NK-92 (cell line): ENCODE data around the gene MMP12.
"Not testable (repeated sequence)": the region's sequence is repeated elsewhere in the genome, so short reads cannot be mapped to it uniquely, and the experiment has no call there.

ENCODE experiments used
- DNase-seq: peaks from one replicate; lab custom pipeline; 2025; ENCODE audit not compliant: unreplicated experiment; lab: John Stamatoyannopoulos, UW

Gene MMP12

DNA sequence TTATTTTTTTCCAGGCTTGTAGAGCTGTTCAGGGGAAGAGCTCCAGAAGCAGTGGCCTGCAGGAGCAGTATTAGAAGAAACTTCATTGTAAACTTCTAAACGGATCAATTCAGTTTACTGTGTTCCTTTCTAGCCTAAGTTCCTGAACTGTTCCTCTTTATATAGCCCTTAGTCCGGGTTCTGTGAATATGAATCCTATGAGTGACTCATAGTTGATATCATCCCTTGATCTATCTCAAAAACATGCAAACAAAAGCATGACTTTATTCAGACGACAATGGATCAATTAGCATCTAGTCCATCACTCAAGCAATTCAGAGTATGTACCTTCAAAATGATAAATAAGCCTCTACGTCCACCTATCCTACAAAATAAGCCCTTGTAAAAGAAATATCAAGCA is at the start of gene MMP12:
TSS of gene MMP12 (minus strand) at position 131 of the 400 bp plus-strand sequence. CDS start at position 86, 45 bp downstream.
- no peak for DNase-seq

DNA sequence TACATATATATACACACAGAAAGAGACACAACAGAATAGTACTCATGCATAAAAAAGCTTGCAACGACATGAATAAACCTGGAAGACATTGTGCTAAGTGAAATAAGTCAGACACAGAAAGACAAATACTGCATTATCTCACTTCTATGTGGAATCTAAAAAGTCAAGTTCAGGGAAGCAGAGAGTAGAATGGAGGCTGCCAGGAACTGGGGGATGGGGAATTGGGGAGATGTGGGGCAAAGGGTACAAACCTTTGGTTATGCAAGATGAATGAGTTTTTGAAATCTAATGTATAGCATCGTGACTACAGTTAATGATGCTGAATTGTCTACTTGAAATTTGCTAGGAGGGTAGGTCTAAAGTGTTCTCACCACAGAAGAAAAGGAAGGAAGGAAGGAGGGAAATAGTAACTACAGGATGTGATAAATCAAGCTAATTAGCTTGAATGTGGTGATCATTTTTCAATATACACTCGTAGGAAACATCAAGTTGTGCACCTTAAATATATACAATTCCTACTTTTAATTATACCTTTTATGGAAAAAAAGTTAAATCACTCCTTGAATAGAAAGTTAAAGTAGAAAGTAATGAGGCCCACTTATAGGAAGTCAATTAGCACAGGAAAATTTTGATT is 46.9 kb upstream of the MMP12 start:
- DNase-seq = no peak

DNA sequence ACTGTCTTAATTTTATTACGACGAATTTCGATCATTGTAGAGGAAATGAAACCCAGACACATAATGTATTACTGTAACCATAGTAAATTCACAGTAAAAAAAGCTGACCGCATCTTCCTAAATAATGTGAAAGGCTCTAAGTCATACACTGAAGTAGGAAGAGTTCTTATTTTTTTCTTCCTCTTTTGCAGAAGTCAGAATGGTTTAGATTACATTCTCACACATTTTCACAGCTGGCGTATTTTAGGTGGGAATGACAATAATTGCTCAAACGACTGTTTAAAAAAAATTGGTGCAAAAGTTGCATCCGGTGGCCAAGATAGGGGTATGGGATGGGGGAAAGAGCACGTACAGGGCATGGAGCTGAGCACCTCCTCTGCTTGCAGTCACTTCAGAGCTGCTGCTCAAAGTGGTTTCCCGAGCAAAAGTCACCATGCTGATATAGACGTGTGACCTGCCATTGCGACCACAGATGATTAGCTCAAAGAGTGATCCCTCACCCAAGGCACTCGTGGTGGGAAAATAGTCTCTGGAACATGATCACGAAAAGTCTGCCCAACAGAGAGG is 45.4 kb upstream of the MMP12 start:
- no peak for DNase-seq

DNA sequence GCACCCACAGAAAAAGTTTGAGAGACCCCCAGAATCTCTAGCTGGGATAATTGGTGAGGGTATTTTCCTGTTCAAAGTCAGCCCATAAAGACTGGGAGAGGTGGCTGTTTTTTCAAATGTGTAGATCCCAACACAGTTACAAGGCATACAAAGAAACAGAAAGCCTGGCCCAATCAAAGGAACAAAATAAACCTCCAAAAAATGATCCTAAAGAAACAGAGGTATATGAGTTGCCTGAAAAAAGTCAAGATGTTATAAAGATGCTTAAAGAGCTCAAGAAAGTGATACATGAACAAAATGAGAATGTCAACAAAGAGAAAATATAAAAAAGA is 40.2 kb upstream of the MMP12 start:
- no peak for DNase-seq

DNA sequence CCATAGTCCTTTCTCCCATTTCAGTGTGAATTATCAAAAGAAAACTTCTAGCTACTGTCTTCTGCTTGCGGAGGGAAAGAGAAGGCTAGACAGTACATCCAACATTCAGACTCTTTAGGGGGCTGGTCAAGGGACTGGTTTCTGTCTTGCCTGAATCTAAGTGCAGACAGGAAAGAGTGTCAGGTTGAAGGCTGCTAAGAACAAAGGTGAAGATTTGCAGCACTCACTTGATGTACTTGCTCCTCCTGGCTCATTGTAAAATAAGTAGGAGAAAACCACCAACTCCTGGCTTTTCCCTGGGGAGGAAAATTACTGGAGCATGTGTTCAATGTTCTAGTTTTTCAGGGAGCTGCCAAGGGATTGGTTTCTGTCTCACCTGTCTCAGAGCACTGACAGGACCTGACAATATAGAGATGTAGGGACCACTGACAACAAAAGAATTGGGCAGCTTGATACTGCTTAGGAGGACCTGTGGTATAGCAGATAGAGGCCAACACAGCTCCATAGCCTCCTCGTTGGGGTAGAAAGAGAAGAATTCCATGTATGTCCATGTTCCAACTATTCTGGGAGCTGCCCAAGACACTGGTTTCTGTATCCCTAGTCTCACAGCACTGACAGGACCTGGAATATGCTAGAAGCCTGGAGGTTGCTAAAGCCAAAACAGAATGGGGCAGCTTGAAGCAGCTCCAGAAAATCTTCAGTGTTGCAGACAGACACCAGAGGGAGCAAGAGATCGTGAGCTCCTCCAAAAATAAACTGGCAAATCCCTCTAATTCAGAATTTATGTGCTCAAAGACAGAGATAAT is 39.7 kb upstream of the MMP12 start:
- no peak for DNase-seq

DNA sequence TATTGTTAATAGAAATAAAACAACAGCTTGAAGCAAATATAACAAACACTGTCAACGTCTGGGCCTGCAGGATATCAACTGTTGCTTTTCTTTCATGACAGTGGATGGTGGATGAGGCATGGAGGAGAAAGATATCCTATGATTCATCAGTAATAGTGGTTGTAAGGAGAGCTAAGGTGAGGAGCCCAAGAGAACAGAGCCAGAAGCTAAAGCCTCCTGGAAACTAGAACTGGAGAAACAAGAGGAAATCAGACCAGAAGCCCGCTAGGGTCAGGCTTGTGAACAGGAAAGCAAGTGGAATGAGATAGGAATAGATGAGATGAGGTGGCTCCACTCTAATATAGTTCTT is 37.7 kb upstream of the MMP12 start:
- DNase-seq = no peak

DNA sequence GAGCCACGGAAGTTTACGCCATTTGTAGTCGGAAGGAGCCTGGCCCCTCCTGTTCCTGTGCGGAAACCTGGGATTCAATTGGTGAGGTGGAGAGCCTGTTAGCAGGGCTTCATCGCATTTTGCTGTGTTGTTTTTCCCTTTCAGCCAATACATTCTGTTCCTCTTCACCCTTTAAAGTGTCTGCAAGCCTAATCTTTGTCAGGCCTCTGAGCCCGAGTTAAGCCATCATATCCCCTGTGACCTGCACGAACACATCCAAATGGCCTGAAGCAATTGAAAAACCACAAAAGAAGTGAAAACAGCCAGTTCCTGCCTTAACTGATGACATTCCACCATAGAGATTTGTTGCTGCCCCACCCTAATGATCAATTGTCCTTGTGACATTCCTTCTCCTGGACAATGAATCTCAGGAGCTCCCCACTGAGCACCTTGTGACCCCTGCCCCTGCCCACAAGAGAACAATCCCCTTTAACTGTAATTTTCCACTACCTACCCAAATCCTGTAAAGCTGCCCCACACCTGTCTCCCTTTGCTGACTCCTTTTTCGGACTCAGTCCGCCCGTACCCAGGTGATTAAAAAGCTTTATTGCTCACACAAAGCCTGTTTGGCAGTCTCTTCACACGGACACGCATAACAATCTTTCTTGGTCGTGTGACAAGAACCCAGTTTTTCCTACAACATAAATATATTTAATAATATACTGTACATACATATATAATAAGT is 37.1 kb upstream of the MMP12 start:
- no peak for DNase-seq

DNA sequence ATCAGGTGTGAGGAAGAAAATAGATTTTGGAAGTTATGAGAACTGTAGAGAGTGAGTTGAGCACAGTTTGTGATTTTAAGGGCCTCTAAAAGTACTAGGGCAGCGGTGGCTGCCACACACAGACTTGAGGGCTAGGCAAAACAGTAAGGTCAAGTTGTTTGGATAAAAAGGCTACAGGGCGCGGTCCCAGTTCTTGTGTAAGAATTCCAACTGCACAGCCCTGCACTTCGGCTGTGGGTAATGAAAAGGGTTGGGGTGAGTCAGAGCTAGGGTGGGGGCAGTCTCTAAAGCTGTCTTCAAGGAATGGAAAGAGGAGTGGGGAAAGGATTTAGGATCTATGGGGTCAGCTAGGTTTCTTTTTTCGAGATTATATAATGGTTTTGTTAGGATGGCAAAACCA is 31.1 kb upstream of the MMP12 start:
- DNase-seq = not testable (repeated sequence)

DNA sequence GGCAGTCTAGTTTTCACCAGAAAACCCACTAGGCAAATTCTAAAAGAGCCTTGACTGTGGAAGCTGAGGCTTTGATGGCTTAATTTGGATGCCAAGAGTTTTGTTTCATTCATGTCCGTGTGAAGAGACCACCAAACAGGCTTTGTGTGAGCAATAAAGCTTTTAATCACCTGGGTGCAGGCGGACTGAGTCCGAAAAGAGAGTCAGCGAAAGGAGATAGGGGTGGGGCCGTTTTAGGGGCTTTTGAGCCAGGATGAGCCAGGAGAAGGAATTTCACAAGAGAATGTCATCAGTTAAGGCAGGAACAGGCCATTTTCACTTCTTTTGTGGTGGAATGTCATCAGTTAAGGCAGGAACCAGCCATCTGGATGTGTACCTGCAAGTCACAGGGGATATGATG is 29.1 kb upstream of the MMP12 start:
- not testable (repeated sequence) for DNase-seq

DNA sequence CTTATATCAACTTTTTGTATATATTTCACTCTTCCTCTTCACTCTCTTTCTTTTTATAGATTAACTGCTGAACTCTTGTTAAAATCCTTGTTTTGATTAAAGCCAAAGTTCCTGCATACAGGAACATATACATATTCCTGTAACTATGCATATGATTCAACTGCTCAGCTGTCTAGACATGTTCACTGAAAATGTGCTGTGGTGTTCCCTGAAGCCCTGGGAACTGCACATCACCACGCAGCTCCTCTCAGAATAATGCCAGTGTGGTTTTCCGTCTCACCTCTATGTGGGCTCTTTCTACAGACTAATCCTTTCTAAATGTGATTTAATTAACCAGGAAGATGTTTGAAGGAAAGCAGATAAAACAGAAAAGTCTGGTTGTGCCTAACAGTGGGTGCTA is 25.6 kb upstream of the MMP12 start:
- DNase-seq = no peak

DNA sequence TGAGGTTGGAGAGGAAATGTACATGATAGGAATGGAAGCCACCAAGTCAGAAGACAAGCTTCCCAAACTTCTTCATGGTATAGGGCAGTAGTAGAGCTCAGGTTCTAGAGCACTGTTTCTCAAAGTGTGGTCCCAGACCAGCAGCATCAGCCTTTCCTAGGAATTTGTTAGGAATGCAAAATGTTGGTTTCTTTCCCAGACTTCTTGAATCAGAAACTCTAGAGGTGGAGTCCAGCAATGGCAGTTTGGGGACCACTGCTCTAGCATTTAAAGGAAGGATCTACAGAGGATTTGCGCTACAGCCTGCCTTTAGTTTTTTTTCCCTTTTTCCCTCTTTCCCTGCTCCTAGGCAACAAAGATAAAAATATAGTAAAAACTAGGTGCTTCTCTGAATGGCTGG is 17.0 kb upstream of the MMP12 start:
- no peak for DNase-seq

DNA sequence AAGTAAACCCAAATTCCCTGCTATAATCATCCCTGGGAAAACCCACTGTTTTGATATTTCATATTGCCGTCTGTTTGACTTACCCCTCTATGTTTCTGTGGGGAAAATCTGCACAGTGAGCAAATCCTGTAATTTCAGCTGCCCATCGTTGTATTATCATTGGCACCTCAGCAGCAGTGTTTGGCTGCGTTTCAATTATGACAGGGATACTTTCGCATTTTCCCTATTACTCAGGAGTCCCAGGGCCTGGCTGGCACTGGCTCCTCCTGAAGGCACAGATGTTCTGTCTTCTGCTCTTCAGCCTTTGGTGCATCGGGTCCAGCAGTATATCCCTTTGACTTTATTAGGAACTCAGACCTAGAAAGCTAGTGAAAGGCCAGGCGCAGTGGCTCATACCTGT is 12.2 kb upstream of the MMP12 start:
- DNase-seq = no peak

DNA sequence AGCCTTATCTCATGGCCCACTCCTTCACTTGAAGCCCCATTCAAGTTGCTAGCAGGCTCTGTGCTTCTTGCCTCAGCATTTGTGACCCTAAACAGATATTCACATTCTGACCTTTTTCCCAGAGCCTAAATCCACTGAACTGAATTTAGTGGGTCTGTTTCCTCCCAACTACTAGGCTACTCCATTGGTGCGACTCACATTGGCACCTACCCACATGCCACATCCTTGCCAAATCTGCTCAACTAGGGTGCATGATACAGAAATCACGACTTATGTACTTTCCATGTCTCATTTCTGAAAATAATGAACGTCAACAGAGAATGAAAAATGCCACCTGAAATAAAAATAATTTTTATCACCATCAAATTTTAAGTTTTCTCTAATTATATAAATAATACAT is 8.4 kb upstream of the MMP12 start:
- no peak for DNase-seq

DNA sequence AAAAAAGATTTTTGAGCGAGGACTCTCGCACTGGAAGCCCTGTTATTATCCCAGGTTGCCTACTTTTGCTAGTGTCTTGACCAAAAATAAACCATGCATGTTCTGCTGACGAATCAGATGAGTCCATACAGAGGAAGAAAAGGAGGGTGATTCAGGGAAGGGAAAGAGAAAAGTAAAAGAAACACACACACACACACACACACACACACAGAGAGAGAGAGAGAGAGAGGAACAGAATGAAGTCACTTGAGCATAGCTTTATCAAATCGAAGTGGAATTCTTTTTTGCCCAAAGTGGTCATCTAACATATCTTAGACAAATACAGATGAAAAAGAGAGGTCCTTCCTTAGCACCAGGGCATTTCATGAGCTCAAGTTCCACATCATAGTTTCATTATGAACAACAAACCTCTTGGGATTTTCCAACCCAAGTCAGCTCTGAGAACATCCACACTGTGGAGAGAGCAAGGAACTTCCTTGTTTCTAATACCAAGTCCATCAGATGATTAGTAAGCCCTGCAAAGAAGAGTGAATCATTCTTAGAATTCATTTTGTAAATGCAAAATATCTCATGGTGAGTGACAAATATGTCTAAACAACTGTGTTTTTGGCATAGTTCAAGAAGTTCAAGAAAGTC is 7.7 kb upstream of the MMP12 start:
- DNase-seq = no peak

DNA sequence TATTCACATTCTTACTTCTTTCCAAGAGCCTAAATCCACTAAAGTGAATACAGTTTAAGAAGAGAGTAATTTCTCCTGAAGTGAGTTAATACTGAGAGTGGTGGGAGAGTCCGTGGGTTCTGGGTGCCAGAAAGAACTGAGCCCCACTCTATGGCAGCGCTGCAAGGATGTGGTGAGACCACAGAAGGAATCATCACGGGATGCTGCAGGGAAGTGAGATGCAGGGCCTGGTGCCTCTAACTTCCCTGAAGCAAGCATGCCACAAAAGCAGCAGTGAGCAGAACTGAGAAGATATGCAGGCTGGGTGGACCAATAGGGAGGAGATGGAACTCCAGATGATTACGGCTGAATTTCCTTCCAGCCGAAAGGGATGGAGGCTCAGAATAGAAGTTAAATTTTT is 5.0 kb upstream of the MMP12 start:
- no peak for DNase-seq

DNA sequence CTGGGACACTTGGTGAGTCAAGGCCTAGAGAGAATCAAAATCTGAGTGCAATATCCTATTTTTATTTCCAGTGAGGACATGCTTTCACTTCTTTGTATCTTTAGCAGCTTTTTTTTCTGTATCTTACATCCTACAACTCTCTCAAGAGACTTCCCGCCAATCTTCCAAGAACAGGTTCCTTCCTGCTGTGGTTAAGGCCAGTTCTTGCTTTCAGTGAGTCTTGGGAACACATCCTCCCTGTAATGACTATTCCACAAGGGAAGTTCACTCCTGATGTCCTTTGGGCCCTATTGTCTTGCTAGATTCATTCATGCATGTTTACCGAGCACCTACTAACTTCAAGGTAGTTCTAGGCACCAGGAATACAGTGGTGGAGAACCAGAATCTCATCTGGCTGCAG is 3.8 kb upstream of the MMP12 start:
- DNase-seq = no peak

DNA sequence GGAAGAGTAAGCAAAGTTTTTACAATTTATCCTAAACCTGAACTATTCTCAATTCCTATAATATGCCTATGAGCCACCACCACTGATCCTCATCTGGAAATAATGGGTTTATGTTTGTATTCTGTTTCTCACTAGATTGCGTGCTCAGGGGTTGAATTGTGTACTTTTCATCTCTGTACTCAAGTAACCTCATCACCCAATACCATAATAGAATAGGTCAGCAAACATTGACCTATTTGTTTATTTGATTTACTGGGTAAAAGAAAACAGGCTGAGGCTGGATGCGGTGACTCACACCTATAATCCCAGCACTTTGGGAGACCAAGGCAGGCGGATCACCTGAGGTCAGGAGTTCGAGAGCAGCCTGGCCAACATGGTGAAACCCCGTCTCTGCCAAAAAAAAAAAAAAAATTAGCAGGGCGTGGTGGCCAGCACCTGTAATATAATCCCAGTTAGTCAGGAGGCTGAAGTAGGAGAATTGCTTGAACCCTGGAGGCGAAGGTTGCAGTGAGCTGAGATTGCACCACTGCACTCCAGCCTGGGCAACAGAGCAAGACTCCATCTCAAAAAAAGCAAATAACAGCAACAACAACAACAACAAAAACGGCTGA is 5.3 kb downstream of the MMP12 start:
- DNase-seq = not testable (repeated sequence)

DNA sequence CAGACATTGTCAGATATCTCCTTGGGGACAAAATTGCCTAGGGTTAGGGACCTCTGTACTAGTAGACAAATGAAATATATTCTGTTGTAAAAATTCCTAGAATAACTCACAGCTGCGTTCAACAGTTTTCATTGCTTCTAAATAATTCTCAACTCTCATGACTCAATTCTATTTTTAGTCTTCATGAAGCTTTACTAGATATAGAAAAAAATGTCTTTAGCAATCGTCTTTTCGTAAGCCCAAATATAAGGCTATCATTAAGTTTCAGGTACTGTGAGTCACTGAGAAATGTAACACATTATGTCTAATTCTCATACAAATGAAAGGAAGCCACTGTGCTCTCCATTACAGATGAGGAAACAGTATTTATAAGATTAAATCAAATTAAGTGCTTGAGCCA is 6.4 kb downstream of the MMP12 start:
- DNase-seq = no peak

DNA sequence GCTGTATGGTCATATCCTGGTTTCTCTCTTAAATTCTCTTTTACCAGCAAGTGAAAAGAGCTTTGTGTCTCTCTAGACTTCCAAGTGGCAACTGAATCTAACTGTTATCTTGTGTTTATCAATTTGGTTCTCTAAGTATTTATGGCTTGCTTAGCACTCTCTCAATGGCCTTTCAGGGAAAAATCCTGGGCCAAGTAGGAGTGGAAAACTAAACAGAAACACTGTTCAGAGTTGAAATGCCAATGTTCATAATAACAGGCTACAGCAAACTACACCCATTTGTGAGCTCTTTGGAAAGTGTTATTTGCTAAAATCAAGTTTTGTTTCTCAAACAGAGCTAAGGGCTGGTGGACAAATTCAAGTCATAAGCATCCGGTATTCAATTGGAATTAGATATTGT is 10.1 kb downstream of the MMP12 start:
- no peak for DNase-seq

DNA sequence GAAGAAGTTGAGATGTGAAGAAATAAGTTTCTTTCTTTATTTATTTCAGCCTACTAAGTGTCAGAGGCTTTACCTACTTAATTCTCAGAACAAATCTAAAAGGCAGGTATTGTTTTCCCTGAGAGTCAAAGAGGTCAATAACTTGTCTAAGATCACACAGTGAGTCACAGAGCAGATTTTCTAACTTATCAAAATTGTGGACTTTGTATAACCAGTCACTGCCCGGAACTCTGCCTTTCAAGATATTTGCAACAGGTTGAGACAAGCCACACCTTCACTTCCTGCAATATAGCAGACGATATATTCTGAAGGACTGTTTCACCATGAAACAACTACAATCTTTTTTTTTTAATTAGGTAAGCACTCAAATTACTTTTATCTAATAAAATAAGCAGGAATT is 20.8 kb downstream of the MMP12 start:
- DNase-seq = no peak

DNA sequence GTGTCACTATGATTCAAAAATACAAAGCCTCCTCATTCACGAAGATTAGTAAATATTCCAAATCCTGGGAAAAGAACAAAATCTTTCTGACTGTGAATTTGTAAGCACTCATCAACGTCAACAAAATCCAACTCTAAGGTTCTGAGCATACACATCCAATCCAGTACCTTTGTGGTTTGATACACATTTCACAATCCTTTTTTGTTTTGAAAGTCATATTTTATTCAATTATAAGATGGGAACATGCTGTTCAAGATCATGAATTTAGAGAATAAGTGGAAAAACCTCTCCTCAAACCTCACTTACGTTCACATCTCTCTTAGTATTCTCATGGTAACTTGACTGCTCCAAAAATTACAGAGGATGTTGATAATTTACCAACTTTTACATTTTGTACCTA is 21.7 kb downstream of the MMP12 start:
- DNase-seq = no peak
